Stimulated activated memory B cell treated with anti-CD40 and anti-IgM and Interleukin-4, amounts not matched to agents 10 μg/mL and 1 μg/mL and 100 μg/mL, for 72 hours (primary cell): Measurements from ENCODE around the gene SHANK1.

Experiments
- ATAC-seq: fragments of 150-1000 bp; cut with Tn5 transposase; 2 replicates; pipeline ENCODE4 v1.10.0; 2021
- H3K27ac Mint-ChIP-seq: one replicate; pipeline ENCODE4 v1.8.0; 2022; ENCODE audit warnings: mild to moderate bottlenecking, mixed read lengths
- H3K27me3 Mint-ChIP-seq: one replicate; pipeline ENCODE4 v1.8.0; 2022; ENCODE audit warnings: mixed read lengths
- H3K36me3 Mint-ChIP-seq: one replicate; pipeline ENCODE4 v1.8.0; 2022; ENCODE audit warnings: mixed read lengths
- H3K4me1 Mint-ChIP-seq: one replicate; pipeline ENCODE4 v1.8.0; 2022; ENCODE audit warnings: mixed read lengths
- H3K4me3 Mint-ChIP-seq: one replicate; pipeline ENCODE4 v1.8.0; 2022; ENCODE audit warnings: mild to moderate bottlenecking, moderate library complexity, mixed read lengths
- H3K9me3 Mint-ChIP-seq: one replicate; pipeline ENCODE4 v1.8.0; 2022; ENCODE audit warnings: mixed read lengths

The SHANK1 gene

DNA sequence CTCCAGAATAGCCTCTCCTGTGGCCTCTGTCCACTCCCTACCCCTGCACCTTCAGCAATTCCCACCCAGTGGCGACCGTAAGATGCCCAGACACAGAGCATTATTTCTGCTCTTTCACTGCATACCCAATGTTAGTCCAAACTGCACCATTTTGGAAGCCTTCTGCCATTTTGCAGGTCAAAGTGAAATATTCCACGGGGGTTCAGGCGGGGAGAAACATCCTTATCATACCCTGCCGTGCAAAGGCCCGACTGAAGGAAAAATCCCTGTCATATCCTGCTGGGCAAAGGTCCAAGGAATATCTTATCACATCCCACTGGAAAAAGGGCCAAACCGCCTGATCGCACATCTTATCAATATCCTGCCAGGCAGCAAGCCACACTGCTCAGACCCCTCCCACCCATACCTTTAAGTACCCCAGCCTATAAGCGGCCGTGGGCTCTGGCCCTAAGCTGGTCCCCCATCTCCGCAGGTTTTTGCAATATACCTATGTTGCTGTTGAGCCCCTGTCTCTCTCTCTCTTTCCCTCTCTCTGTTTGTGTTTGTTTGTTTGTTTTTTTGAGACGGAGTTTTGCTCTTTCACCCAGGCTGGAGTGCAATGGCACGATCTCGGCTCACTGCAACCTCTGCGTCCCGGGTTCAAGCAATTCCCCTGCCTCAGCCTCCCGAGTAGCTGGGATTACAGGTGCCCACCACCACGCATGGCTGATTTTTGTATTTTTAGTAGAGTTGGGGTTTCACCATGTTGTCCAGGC lies 21.8 kb upstream of the SHANK1 start:
- Mint-ChIP-seq H3K36me3 (no peaks in the 10 kb centered on the region), H3K27me3 (peaks cover 78% of the 10 kb centered on the region), H3K4me3 (no peak overlapping the region), H3K4me1 (no peaks in the 10 kb centered on the region), H3K27ac (no peak overlapping the region), H3K9me3 (peaks cover 4% of the 10 kb centered on the region)
- no peak for ATAC-seq

DNA sequence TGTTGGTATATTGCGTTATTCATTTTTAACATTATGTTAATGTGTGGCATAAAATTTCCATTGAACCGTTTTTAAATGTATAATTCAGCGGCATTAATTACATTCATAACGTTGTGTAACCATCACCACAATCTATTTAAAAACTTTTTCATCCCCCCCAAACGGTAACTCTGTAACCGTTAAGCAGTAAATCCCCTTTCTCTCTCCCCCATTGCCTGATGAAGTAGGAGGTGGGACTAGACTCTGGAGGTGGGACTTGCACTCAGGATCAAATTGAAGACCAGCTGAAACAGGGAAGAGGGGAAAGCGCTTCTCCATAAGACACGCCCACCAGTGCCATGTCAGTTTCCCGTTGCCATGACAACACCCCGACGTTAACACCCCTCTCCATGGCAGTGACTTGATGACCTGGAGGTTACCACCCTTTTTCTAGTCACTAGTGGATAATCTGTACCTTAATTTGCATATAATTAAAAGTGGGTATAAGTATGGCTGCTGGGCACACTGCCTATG lies 20.4 kb upstream of the SHANK1 start:
- ATAC-seq = no peak

DNA sequence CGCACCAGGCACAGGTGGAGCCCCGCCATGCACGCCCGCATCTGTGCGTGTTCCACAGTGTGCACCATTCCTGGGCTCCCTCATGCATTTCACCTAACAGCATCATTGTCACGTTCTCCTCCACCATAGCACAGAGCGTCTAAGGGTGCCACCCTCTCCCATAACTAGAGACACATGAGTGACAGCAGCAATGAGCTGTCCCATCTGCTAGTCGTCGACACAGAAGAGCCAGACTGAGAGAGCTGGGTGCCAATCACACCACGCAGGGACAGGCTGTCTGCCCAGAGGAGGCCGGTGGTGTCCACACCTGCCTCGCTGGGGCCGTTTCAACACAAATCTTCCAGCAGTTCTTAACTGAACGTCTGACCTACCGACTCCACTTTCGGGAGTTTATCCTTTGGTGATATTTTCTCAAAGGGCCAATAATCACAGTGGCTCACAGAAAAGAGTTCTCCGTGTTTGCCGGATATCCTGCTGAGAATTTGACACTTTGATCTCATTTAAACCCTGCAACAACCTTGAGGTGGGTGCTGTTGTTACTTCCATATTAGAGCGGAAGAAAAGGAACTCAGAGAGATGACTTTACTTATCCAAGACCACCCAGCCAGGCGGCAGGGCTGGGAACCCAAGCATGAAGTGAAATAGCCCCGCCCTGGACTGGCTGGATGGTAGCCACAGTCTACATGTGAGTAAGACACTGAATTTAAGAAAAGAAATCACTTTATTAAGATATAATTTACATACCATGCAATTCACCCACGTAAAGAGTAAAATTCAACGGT lies 19.7 kb upstream of the SHANK1 start:
- H3K9me3 Mint-ChIP-seq = peaks cover 4% of the 10 kb centered on the region
- peaks cover 79% of the 10 kb centered on the region for H3K27me3 Mint-ChIP-seq
- ATAC-seq = no peak
- no peak overlapping the region for H3K4me3 Mint-ChIP-seq
- no peaks in the 10 kb centered on the region for H3K36me3 Mint-ChIP-seq
- no peak overlapping the region for H3K27ac Mint-ChIP-seq
- H3K4me1 Mint-ChIP-seq = no peaks in the 10 kb centered on the region

More for the DNA sequence above, 20.4 kb upstream of the SHANK1 start:
- no peaks in the 10 kb centered on the region for H3K36me3 Mint-ChIP-seq
- peaks cover 4% of the 10 kb centered on the region for H3K9me3 Mint-ChIP-seq
- H3K27me3 Mint-ChIP-seq = peaks cover 82% of the 10 kb centered on the region
- H3K4me1 Mint-ChIP-seq = no peaks in the 10 kb centered on the region
- no peak overlapping the region for H3K27ac Mint-ChIP-seq
- H3K4me3 Mint-ChIP-seq = no peak overlapping the region

DNA sequence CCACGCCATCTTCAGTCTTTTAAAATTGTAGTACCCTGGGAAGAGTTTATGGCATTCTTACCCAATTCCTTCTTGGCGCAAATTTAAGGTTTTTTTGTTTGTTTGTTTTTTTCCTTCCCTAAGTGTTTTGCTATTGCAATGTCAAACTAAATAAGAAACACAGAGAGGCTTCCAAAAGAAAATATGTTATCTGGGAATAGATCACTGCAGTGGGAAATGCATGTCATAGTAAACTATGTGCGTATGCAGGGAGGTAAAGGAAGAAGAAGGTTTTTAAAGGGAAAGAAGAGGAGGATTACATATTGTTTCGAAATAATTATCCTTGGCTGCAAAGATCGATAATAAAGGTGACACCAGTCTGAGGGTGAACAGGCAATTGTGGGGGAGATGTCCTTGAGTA lies 16.7 kb upstream of the SHANK1 start:
- no peak overlapping the region for H3K27ac Mint-ChIP-seq
- peaks cover 68% of the 10 kb centered on the region for H3K27me3 Mint-ChIP-seq
- peaks cover 4% of the 10 kb centered on the region for H3K9me3 Mint-ChIP-seq
- no peaks in the 10 kb centered on the region for H3K4me1 Mint-ChIP-seq
- no peak overlapping the region for H3K4me3 Mint-ChIP-seq
- no peak for ATAC-seq
- H3K36me3 Mint-ChIP-seq = no peaks in the 10 kb centered on the region

DNA sequence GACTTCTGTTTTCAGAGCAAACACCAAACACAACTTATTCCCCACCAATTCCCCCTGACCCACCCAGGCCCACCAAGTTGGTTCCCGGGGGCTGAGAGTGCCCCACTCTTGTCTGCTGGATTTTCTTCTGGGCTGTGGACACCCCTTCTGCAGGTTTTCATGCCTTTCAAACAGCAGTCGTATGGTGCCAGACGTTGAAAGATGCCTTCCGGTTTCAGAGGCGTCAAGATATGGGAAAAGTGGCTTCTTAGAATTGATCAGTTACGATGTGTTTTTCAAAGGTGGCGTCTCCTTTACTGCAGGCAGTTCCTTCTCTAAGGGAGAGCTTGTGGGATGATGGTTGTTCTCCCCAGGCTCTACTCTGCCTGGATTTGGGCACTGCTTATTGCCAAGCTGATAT lies 16.3 kb upstream of the SHANK1 start:
- no peak for ATAC-seq
- peaks cover 4% of the 10 kb centered on the region for H3K9me3 Mint-ChIP-seq
- H3K27me3 Mint-ChIP-seq = peaks cover 63% of the 10 kb centered on the region
- H3K36me3 Mint-ChIP-seq = no peaks in the 10 kb centered on the region
- no peaks in the 10 kb centered on the region for H3K4me1 Mint-ChIP-seq
- no peak overlapping the region for H3K27ac Mint-ChIP-seq
- no peak overlapping the region for H3K4me3 Mint-ChIP-seq

DNA sequence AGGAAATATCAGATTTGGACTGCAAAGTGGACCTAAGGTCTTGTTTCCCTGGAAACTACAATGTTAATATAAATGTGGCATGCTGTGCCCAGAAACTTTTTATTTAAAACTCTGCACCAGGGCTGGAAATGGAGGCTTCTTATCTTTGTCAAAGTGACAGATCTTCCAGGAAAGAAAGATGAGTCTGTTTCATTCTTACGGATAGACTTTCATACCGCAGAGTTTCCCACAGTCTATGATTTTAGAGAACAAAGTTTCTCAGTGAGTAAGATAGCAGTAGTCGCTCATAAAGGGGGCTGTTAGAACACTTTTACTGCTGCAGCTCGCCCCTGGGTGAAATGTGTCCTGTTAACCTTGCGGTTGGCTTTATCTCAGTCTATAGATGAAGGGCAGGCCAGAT lies 10.3 kb upstream of the SHANK1 start:
- ATAC-seq = no peak
- peaks cover 70% of the 10 kb centered on the region for H3K27me3 Mint-ChIP-seq
- no peak overlapping the region for H3K4me3 Mint-ChIP-seq
- H3K4me1 Mint-ChIP-seq = no peaks in the 10 kb centered on the region
- H3K27ac Mint-ChIP-seq = no peak overlapping the region
- H3K36me3 Mint-ChIP-seq = no peaks in the 10 kb centered on the region
- peaks cover 3% of the 10 kb centered on the region for H3K9me3 Mint-ChIP-seq

DNA sequence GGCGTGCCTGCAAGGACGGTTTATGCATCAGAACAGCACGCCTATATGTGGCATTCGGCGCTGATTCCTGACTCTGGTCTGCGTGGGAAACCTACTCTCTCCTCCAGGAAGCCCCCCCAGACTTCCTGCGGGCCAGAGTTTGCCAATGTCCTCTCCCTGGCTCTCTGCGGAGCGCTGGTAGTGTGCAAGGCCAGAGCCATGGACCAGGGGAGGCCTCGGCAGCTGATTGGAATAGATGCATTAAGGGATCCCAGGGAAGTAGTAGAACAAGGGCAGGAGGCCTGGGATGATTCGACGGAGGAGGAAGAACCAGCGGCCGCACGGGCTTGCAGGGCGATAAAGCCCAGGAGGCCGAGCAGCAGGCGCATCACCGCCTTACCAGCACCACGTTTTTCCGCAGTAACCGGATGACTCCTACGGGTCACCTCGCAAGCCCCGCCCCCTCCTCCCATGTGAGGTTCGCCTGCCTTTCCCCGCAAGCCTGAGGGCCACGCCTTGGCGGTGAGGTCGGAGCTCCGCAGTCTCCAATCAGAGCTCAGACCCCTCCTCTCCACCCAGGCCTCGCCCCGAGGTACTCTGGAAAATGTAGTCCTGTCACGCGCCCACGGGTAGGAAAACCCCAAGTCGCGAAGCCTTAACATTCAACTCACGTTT lies 8.6 kb upstream of the SHANK1 start:
- H3K4me1 Mint-ChIP-seq = peaks cover 1% of the 10 kb centered on the region
- H3K36me3 Mint-ChIP-seq = no peaks in the 10 kb centered on the region
- ATAC-seq = no peak
- H3K4me3 Mint-ChIP-seq = no peak overlapping the region
- H3K27ac Mint-ChIP-seq = no peak overlapping the region
- H3K27me3 Mint-ChIP-seq = peaks cover 75% of the 10 kb centered on the region
- peaks cover 3% of the 10 kb centered on the region for H3K9me3 Mint-ChIP-seq

DNA sequence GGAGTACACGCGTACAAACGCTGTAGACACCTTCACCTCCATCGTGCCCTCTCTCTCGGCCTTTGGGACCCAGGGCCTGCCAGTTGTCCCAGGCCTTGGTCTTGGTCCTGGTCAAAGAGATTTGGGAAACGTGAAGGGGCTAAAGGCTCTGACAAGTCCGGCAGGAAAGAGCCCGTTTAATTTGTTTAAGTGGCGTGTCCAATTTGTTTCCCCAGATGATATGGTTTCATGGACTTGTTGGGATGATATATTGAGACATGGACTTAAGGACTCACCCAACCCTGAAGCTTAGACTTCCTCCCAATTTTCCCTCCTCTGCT lies 6.3 kb upstream of the SHANK1 start:
- peaks cover 97% of the 10 kb centered on the region for H3K27me3 Mint-ChIP-seq
- peaks cover 6% of the 10 kb centered on the region for H3K4me1 Mint-ChIP-seq
- peaks cover 3% of the 10 kb centered on the region for H3K9me3 Mint-ChIP-seq
- no peak for ATAC-seq
- peak overlapping the region; percentile 77 for H3K4me3 Mint-ChIP-seq
- no peak overlapping the region for H3K27ac Mint-ChIP-seq
- no peaks in the 10 kb centered on the region for H3K36me3 Mint-ChIP-seq

DNA sequence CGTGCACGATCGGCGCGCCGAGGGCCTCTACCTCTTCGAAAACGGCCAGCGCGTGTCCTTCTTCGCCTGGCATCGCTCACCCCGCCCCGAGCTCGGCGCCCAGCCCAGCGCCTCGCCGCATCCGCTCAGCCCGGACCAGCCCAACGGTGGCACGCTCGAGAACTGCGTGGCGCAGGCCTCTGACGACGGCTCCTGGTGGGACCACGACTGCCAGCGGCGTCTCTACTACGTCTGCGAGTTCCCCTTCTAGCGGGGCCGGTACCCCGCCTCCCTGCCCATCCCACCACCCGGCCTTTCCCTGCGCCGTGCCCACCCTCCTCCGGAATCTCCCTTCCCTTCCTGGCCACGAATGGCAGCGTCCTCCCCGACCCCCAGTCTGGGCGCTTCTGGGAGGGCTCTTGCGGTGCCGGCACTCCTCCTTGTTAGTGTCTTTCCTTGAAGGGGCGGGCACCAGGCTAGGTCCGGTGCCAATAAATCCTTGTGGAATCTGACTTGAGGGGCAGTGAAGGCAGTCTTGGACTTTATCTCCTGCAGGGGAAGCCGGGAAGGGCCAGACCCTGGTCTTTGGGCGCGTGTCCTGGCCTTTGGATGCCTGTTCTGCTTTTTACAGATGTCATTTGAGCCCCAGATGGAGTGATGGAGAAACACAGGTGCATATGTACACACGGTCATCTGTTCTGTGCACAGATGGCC lies 5.8 kb upstream of the SHANK1 start:
- ATAC-seq = peak; percentile 61
- Mint-ChIP-seq H3K4me3 (peak overlapping the region; percentile 77), H3K27me3 (peaks cover 97% of the 10 kb centered on the region), H3K36me3 (no peaks in the 10 kb centered on the region), H3K4me1 (peaks cover 8% of the 10 kb centered on the region), H3K9me3 (peaks cover 3% of the 10 kb centered on the region), H3K27ac (no peak overlapping the region)

DNA sequence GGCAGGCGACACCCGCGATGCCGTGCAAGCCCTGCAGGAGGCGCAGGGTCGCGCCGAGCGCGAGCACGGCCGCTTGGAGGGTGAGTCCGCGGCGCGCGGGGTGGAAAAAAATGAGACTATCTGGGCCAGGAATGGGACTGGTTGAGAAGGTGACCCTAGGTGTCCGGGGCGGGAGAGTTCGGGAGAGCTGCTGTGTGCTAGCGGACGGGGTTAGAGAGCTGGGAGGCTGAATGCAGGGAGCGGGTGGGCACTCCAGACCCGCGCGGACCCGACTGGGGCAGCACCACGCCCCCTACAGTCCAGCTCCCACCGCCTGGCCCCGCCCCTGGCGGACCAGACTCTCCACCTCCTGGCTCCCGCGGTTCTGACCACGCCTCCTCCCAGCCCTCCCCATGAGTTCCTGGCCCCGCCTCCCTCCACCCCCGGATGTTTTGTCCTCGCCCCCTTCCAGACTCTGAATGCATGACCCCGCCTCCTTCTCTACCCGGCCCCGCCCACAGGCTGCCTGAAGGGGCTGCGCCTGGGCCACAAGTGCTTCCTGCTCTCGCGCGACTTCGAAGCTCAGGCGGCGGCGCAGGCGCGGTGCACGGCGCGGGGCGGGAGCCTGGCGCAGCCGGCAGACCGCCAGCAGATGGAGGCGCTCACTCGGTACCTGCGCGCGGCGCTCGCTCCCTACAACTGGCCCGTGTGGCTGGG lies 5.1 kb upstream of the SHANK1 start:
- Mint-ChIP-seq H3K4me1 (peaks cover 14% of the 10 kb centered on the region), H3K27me3 (peaks cover 97% of the 10 kb centered on the region), H3K36me3 (no peaks in the 10 kb centered on the region), H3K27ac (no peak overlapping the region), H3K9me3 (peaks cover 3% of the 10 kb centered on the region), H3K4me3 (peak overlapping the region; percentile 77)
- ATAC-seq = peak; percentile 87

DNA sequence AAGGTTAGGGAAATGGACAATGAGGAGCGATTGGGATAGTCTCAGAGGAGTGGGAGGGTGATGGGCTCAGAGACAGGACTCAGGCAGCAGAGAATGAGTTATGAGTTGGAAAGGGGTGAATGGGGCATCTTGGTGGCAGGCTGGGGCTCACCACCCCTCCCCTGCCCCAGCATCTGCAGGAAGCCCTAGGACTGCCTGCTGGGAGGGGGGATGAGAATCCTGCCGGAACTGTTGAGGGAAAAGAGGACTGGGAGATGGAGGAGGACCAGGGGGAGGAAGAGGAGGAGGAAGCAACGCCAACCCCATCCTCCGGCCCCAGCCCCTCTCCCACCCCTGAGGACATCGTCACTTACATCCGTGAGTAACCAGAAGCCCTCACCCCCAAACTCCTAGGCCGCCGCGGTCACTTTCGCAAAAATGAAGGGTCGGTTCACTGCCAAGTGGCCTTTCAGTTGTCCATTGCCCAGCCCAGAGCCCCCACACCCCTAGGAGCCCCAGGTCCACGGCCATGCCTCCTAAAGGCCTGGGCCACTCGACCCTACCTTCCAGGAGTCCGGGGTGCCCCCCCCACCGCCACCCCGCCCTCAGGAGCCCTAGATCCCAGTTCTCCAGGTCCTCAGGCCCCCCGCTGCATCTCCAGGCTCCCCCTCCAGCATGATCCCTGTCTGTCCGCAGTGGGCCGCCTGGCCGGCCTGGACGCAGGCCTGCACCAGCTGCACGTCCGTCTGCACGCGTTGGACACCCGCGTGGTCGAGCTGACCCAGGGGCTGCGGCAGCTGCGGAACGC lies 4.3 kb upstream of the SHANK1 start:
- no peaks in the 10 kb centered on the region for H3K36me3 Mint-ChIP-seq
- H3K4me1 Mint-ChIP-seq = peaks cover 14% of the 10 kb centered on the region
- H3K27ac Mint-ChIP-seq = no peak overlapping the region
- no peak for ATAC-seq
- H3K4me3 Mint-ChIP-seq = peak overlapping the region; percentile 77
- no peaks in the 10 kb centered on the region for H3K9me3 Mint-ChIP-seq
- H3K27me3 Mint-ChIP-seq = peaks cover 91% of the 10 kb centered on the region

DNA sequence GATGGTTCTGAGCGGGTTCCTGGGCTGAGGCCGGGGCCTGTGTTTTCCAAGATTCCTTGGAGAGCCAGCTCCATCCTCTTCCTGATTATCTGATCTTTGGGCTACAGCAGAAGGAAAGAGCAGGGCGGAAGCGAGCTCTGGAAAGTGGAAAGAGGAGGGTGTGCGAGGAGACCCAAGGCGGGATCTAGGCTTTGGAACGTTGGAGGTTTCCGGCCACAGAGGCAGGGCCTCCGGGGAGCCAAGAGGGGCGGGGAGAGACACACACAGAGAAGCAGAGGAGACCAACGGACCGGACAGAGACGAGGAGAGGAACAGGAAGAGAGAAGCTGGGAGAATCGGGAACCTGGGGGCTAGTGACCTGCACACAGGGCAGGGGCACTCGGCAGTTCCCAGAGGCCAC lies 3.5 kb upstream of the SHANK1 start, which contains the start of gene CLEC11A:
Gene CLEC11A (plus strand): TSS at position 296 of the 400 bp plus-strand sequence. CDS start 162 bp downstream, outside the sequence.
- no peak for ATAC-seq
- Mint-ChIP-seq H3K4me3 (peak within 1 kb of the TSS; percentile 34), H3K9me3 (no peaks in the 10 kb centered on the region), H3K4me1 (peaks cover 14% of the 10 kb centered on the region), H3K27ac (no peak within 1 kb of the TSS), H3K27me3 (peaks cover 85% of the 10 kb centered on the region), H3K36me3 (no peaks in the 10 kb centered on the region)

DNA sequence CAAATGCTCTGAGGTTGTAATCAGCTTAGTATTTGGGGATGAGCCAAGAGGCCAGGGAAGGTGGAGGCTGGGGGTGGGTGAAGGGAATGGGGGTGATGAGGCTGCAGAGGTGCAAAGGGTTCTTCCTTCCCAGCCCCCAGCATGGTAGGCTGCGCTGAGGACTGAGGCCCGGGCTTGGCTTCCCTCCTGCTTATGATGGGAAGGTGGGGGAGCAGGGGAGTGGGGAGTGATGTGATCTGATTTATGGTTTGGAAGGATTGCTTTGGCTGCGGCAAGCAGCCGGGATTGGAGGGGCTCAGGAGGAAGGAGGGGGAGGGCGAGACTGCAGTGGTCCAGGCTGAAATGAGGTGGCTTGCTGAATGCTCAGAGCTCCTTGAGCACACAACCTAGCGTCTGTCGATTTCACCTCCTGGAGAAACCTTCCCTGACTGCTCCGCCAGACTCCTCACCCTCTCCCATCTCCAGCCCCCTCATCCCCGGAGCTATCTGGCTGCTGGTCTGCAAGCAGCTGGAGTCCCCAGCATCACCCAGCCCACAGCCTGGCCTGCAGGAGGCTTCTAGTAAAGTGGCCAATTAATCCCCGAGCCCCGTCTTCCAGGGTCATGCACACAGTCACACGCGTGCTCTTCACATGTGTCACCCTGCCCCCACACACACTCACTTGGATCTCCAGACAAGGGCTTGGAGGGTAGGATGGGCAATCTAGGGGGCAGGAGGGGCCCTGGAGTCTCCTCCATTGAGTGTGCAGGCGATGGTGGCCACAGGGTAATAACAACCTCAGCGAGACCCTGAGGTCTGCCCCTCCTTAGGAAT lies 2.8 kb upstream of the SHANK1 start:
- H3K27me3 Mint-ChIP-seq = peaks cover 83% of the 10 kb centered on the region

More for the DNA sequence above, 2.8 kb upstream of the SHANK1 start:
- Mint-ChIP-seq H3K4me1 (peaks cover 19% of the 10 kb centered on the region), H3K27ac (no peak overlapping the region), H3K36me3 (no peaks in the 10 kb centered on the region), H3K4me3 (no peak overlapping the region), H3K9me3 (no peaks in the 10 kb centered on the region)
- no peak for ATAC-seq
